IPS-20b (cell line): ENCODE results near the gene HTR1E.

Experiments
- H3K27ac ChIP-seq: one replicate; pipeline ENCODE4 v1.5.1; 2013; ENCODE audit warnings: low read length
- H3K27me3 ChIP-seq: 2 replicates; pipeline ENCODE4 v1.6.1; 2013; ENCODE audit warnings: mild to moderate bottlenecking, low read length, inconsistent platforms; ENCODE audit not compliant: insufficient read depth
- H3K36me3 ChIP-seq: 2 replicates; pipeline ENCODE4 v1.6.1; 2013; ENCODE audit warnings: low read depth, mild to moderate bottlenecking, inconsistent platforms, low read length, moderate library complexity; ENCODE audit not compliant: insufficient read depth
- H3K4me1 ChIP-seq: 2 replicates; pipeline ENCODE4 v1.6.1; 2013; ENCODE audit warnings: mild to moderate bottlenecking, control low read depth, inconsistent platforms, low read length, moderate library complexity; ENCODE audit not compliant: insufficient read depth
- H3K4me3 ChIP-seq: 2 replicates; pipeline ENCODE4 v1.5.1; 2013; ENCODE audit warnings: mild to moderate bottlenecking, low read length, inconsistent platforms
- H3K9ac ChIP-seq: 2 replicates; pipeline ENCODE4 v1.6.1; 2013; ENCODE audit warnings: low read depth, mild to moderate bottlenecking, inconsistent platforms, low read length, moderate library complexity
- H3K9me3 ChIP-seq: 2 replicates; pipeline ENCODE4 v1.6.1; 2013; ENCODE audit warnings: mild to moderate bottlenecking, low read depth, low read length, inconsistent platforms; ENCODE audit not compliant: insufficient read depth

Gene HTR1E

GRCh38 chr6:87049779-87050178 is 112.5 kb downstream of the HTR1E start:
- H3K9ac ChIP-seq: no peak overlapping the region
- no peaks in the 10 kb centered on the region for H3K36me3 ChIP-seq
- H3K9me3 ChIP-seq: no peaks in the 10 kb centered on the region
- H3K4me1 ChIP-seq: no peaks in the 10 kb centered on the region
- H3K4me3 ChIP-seq: no peak overlapping the region
- no peaks in the 10 kb centered on the region for H3K27me3 ChIP-seq
- H3K27ac ChIP-seq: no peak overlapping the region

GRCh38 chr6:87053312-87053711 is 116.0 kb downstream of the HTR1E start:
- H3K4me3 ChIP-seq: no peak overlapping the region
- H3K27me3 ChIP-seq: no peaks in the 10 kb centered on the region
- H3K4me1 ChIP-seq: no peaks in the 10 kb centered on the region; the same call in 1 of the 2 replicates
- no peaks in the 10 kb centered on the region for H3K9me3 ChIP-seq
- H3K9ac ChIP-seq: no peak overlapping the region
- H3K36me3 ChIP-seq: no peaks in the 10 kb centered on the region
- H3K27ac ChIP-seq: no peak overlapping the region

- no peaks in the 10 kb centered on the region for H3K9me3 ChIP-seq
These were observed 117.0 kb downstream of the HTR1E start for GRCh38 chr6:87054143-87054833.

GRCh38 chr6:87059943-87060342 is 122.6 kb downstream of the HTR1E start:
- no peak overlapping the region for H3K27ac ChIP-seq
- no peaks in the 10 kb centered on the region; the same call in 1 of the 2 replicates for H3K4me1 ChIP-seq
- H3K36me3 ChIP-seq: no peaks in the 10 kb centered on the region
- H3K9me3 ChIP-seq: no peaks in the 10 kb centered on the region
- no peaks in the 10 kb centered on the region for H3K27me3 ChIP-seq
- no peak overlapping the region for H3K9ac ChIP-seq
- H3K4me3 ChIP-seq: no peak overlapping the region

More at GRCh38 chr6:87054143-87054833, 117.0 kb downstream of the HTR1E start:
- Histone ChIP-seq H3K4me3 (no peak overlapping the region), H3K27me3 (no peaks in the 10 kb centered on the region), H3K36me3 (no peaks in the 10 kb centered on the region), H3K4me1 (no peaks in the 10 kb centered on the region; the same call in 1 of the 2 replicates), H3K9ac (no peak overlapping the region), H3K27ac (no peak overlapping the region)

GRCh38 chr6:87065117-87065516 is 127.8 kb downstream of the HTR1E start:
- Histone ChIP-seq H3K9ac (no peak overlapping the region), H3K9me3 (no peaks in the 10 kb centered on the region), H3K4me1 (peaks cover 5% of the 10 kb centered on the region; the same call in 1 of the 2 replicates), H3K27ac (no peak overlapping the region), H3K36me3 (no peaks in the 10 kb centered on the region), H3K27me3 (no peaks in the 10 kb centered on the region), H3K4me3 (no peak overlapping the region)
